Trophoblast cell (in vitro differentiated cells and primary cell): ENCODE results near the gene RBM44.

Experiments
- DNase-seq, 2 donors: peaks; one replicate each; pipeline ENCODE4 v3.0.0-alpha.2; 2016
- H2AFZ ChIP-seq: 2 replicates; pipeline ENCODE4 v1.6.1; 2013; ENCODE audit warnings: low read length, moderate library complexity, mild to moderate bottlenecking; ENCODE audit not compliant: insufficient read depth, poor library complexity
- H2AK5ac ChIP-seq: 2 replicates; pipeline ENCODE4 v1.6.1; 2013; ENCODE audit warnings: mild to moderate bottlenecking, low read length
- H2BK120ac ChIP-seq: 2 replicates; pipeline ENCODE4 v1.6.1; 2013; ENCODE audit warnings: low read length, mild to moderate bottlenecking, moderate library complexity; ENCODE audit not compliant: insufficient read depth, poor library complexity
- H2BK12ac ChIP-seq: 2 replicates; pipeline ENCODE4 v1.6.1; 2013; ENCODE audit warnings: mild to moderate bottlenecking, low read length, moderate library complexity
- H2BK5ac ChIP-seq: 2 replicates; pipeline ENCODE4 v1.6.1; 2013; ENCODE audit warnings: low read length, low read depth, moderate library complexity, mild to moderate bottlenecking; ENCODE audit not compliant: poor library complexity
- H3K14ac ChIP-seq: 2 replicates; pipeline ENCODE4 v1.6.1; 2013; ENCODE audit warnings: mild to moderate bottlenecking, low read length
- H3K18ac ChIP-seq: 2 replicates; pipeline ENCODE4 v1.6.1; 2013; ENCODE audit warnings: mild to moderate bottlenecking, low read length
- H3K23ac ChIP-seq: 2 replicates; pipeline ENCODE4 v1.6.1; 2013; ENCODE audit warnings: low read length
- H3K27ac ChIP-seq: 2 replicates; pipeline ENCODE4 v1.5.1; 2013; ENCODE audit warnings: low read depth, mild to moderate bottlenecking, inconsistent platforms, low read length, moderate library complexity
- H3K27me3 ChIP-seq: 2 replicates; pipeline ENCODE4 v1.6.1; 2013; ENCODE audit warnings: inconsistent platforms, mild to moderate bottlenecking, low read length, moderate library complexity; ENCODE audit not compliant: insufficient read depth
- H3K36me3 ChIP-seq, 2 experiments: 1 replicate in 1 of 2; 2 replicates in 1 of 2; pipeline ENCODE4 v1.6.1; 2013; ENCODE audit warnings: low read length in 2 of 2, mild to moderate bottlenecking in 2 of 2, moderate library complexity in 1 of 2; ENCODE audit not compliant: insufficient read depth in 2 of 2, control insufficient read depth in 1 of 2
- H3K4ac ChIP-seq: 2 replicates; pipeline ENCODE4 v1.6.1; 2013; ENCODE audit warnings: low read depth, mild to moderate bottlenecking, low read length, moderate library complexity
- H3K4me1 ChIP-seq, 2 experiments: 1 replicate in 1 of 2; 2 replicates in 1 of 2; pipeline ENCODE4 v1.6.1; 2013; ENCODE audit warnings: low read length in 2 of 2, mild to moderate bottlenecking in 2 of 2, moderate library complexity in 1 of 2; ENCODE audit not compliant: insufficient read depth in 2 of 2, control insufficient read depth in 1 of 2
- H3K4me2 ChIP-seq: 2 replicates; pipeline ENCODE4 v1.6.1; 2013; ENCODE audit warnings: inconsistent platforms, mild to moderate bottlenecking, low read length, moderate library complexity
- H3K4me3 ChIP-seq: 2 replicates; pipeline ENCODE4 v1.5.1; 2013; ENCODE audit warnings: mild to moderate bottlenecking, low read depth, low read length, inconsistent platforms
- H3K79me1 ChIP-seq: one replicate; pipeline ENCODE4 v1.6.1; 2013; ENCODE audit warnings: low read length
- H3K79me2 ChIP-seq: 2 replicates; pipeline ENCODE4 v1.6.1; 2013; ENCODE audit warnings: low read length, mild to moderate bottlenecking; ENCODE audit not compliant: control insufficient read depth, insufficient read depth, poor library complexity
- H3K9ac ChIP-seq: 2 replicates; pipeline ENCODE4 v1.6.1; 2013; ENCODE audit warnings: mild to moderate bottlenecking, low read length
- H3K9me3 ChIP-seq: 2 replicates; pipeline ENCODE4 v1.6.1; 2013; ENCODE audit warnings: low read depth, mild to moderate bottlenecking, control low read depth, inconsistent platforms, low read length; ENCODE audit not compliant: insufficient read depth
- H4K12ac ChIP-seq: 2 replicates; pipeline ENCODE4 v1.6.1; 2013; ENCODE audit warnings: low read depth, mild to moderate bottlenecking, low read length, moderate library complexity
- H4K8ac ChIP-seq: 2 replicates; pipeline ENCODE4 v1.6.1; 2013; ENCODE audit warnings: low read depth, mild to moderate bottlenecking, low read length, moderate library complexity
- H4K91ac ChIP-seq: one replicate; pipeline ENCODE4 v1.6.1; 2013; ENCODE audit warnings: low read depth, mild to moderate bottlenecking, low read length, moderate library complexity
- WGBS: extraction: QIAGEN DNeasy Blood & Tissue Kit; methylation state at CpG from one replicate; pipeline ENCODE4 v1.1.7; 2013; ENCODE audit warnings: missing lambda C conversion rate; ENCODE audit not compliant: insufficient read length, insufficient coverage; ENCODE audit errors: extremely low coverage; 5-methylcytosine and 5-hydroxymethylcytosine counted together

RBM44 gene

GRCh38 chr2:237819231-237819630, 20.7 kb downstream of the RBM44 start:
- no peak for DNase-seq

GRCh38 chr2:237820421-237820820, 21.8 kb downstream of the RBM44 start:
- Histone ChIP-seq H3K27ac (no peak overlapping the region), H3K4me3 (no peak overlapping the region), H4K8ac (no peak overlapping the region), H2BK120ac (no peak overlapping the region), H2AFZ (no peak overlapping the region), H3K27me3 (no peaks in the 10 kb centered on the region), H3K36me3 (no peaks in the 10 kb centered on the region), H3K9ac (no peak overlapping the region), H4K12ac (no peak overlapping the region), H2AK5ac (no peak overlapping the region), H3K4me1 (no peaks in the 10 kb centered on the region), H2BK5ac (no peak overlapping the region), H3K4ac (no peak overlapping the region), H3K79me2 (no peaks in the 10 kb centered on the region), H3K18ac (no peak overlapping the region), H2BK12ac (no peak overlapping the region), H4K91ac (no peak overlapping the region), H3K14ac (no peak overlapping the region), H3K4me2 (no peak overlapping the region), H3K79me1 (no peaks in the 10 kb centered on the region), H3K9me3 (no peaks in the 10 kb centered on the region), H3K23ac (no peak overlapping the region)
- no peak for DNase-seq
- no CpG with 5 or more reads among the region's 2 CpGs for WGBS

More at GRCh38 chr2:237819231-237819630, 20.7 kb downstream of the RBM44 start:
- H3K79me2 ChIP-seq: no peaks in the 10 kb centered on the region
- no peak overlapping the region for H3K4ac ChIP-seq
- no peaks in the 10 kb centered on the region for H3K27me3 ChIP-seq
- no CpG with 5 or more reads among the region's 2 CpGs for WGBS
- no peak overlapping the region for H3K18ac ChIP-seq
- H3K4me3 ChIP-seq: no peak overlapping the region
- no peak overlapping the region for H2BK120ac ChIP-seq
- no peak overlapping the region for H3K4me2 ChIP-seq
- H2BK12ac ChIP-seq: no peak overlapping the region
- H2AK5ac ChIP-seq: no peak overlapping the region
- H4K91ac ChIP-seq: no peak overlapping the region
- H2AFZ ChIP-seq: no peak overlapping the region
- H3K9ac ChIP-seq: no peak overlapping the region
- no peak overlapping the region for H3K23ac ChIP-seq
- no peak overlapping the region for H4K12ac ChIP-seq
- H3K4me1 ChIP-seq: no peaks in the 10 kb centered on the region
- no peak overlapping the region for H3K14ac ChIP-seq
- H2BK5ac ChIP-seq: no peak overlapping the region
- H3K27ac ChIP-seq: no peak overlapping the region
- H3K9me3 ChIP-seq: no peaks in the 10 kb centered on the region
- H4K8ac ChIP-seq: no peak overlapping the region
- no peaks in the 10 kb centered on the region for H3K36me3 ChIP-seq
- H3K79me1 ChIP-seq: no peaks in the 10 kb centered on the region

GRCh38 chr2:237823544-237823943, 25.0 kb downstream of the RBM44 start:
- no peak for DNase-seq
- H3K36me3 ChIP-seq: no peaks in the 10 kb centered on the region
- H2BK5ac ChIP-seq: no peak overlapping the region
- H2AFZ ChIP-seq: no peak overlapping the region
- H2BK12ac ChIP-seq: no peak overlapping the region
- no peak overlapping the region for H4K8ac ChIP-seq
- no peak overlapping the region for H4K91ac ChIP-seq
- no peak overlapping the region for H3K4ac ChIP-seq
- no peak overlapping the region for H3K14ac ChIP-seq
- H4K12ac ChIP-seq: no peak overlapping the region
- H3K4me2 ChIP-seq: no peak overlapping the region
- H3K27me3 ChIP-seq: no peaks in the 10 kb centered on the region
- H3K4me3 ChIP-seq: no peak overlapping the region
- H3K23ac ChIP-seq: no peak overlapping the region
- no peak overlapping the region for H2BK120ac ChIP-seq
- H3K79me2 ChIP-seq: no peaks in the 10 kb centered on the region
- H3K4me1 ChIP-seq: no peaks in the 10 kb centered on the region
- H3K79me1 ChIP-seq: no peaks in the 10 kb centered on the region
- no peak overlapping the region for H3K27ac ChIP-seq
- no CpG with 5 or more reads among the region's 2 CpGs for WGBS
- H3K9ac ChIP-seq: no peak overlapping the region
- H3K18ac ChIP-seq: no peak overlapping the region
- H2AK5ac ChIP-seq: no peak overlapping the region
- no peaks in the 10 kb centered on the region for H3K9me3 ChIP-seq

GRCh38 chr2:237824085-237824484, 25.5 kb downstream of the RBM44 start:
- Histone ChIP-seq H3K4me1 (no peaks in the 10 kb centered on the region), H3K4me3 (no peak overlapping the region), H3K27ac (no peak overlapping the region), H3K14ac (no peak overlapping the region), H3K9ac (no peak overlapping the region), H3K79me2 (no peaks in the 10 kb centered on the region), H2BK120ac (no peak overlapping the region), H3K18ac (no peak overlapping the region), H2BK5ac (no peak overlapping the region), H4K8ac (no peak overlapping the region), H3K27me3 (no peaks in the 10 kb centered on the region), H4K91ac (no peak overlapping the region), H2BK12ac (no peak overlapping the region), H2AK5ac (no peak overlapping the region), H4K12ac (no peak overlapping the region), H3K9me3 (no peaks in the 10 kb centered on the region), H3K4ac (no peak overlapping the region), H3K36me3 (no peaks in the 10 kb centered on the region), H2AFZ (no peak overlapping the region), H3K4me2 (no peak overlapping the region), H3K79me1 (no peaks in the 10 kb centered on the region), H3K23ac (no peak overlapping the region)
- no CpG with 5 or more reads among the region's 6 CpGs for WGBS
- no peak for DNase-seq
